Neural cell (in vitro differentiated cells): ENCODE measurements around the gene IGSF21. TPM values are rescaled to one million over a fixed set of nuclear protein-coding genes. Genes with fewer than 3 reads are reported as not detected.

ENCODE experiments used
- H2AFZ ChIP-seq: fragments of 200-600, 300-800 bp; sonication (generic), shearing (Covaris generic); 2 replicates; pipeline ENCODE4 v1.6.0; 2014; ENCODE audit warnings: low read depth, mild to moderate bottlenecking, antibody characterized with exemption, low read length, moderate library complexity
- H3F3A ChIP-seq: fragments of 200-600 bp; shearing (Covaris generic); 2 replicates; pipeline ENCODE4 v1.6.1; 2016; ENCODE audit warnings: mild to moderate bottlenecking, moderate library complexity, mixed read lengths, antibody characterized with exemption, low read length; ENCODE audit not compliant: insufficient read depth, poor library complexity, severe bottlenecking
- H3K27ac ChIP-seq: fragments of 200-600, 300-800 bp; sonication (generic), shearing (Covaris generic); 2 replicates; pipeline ENCODE4 v1.5.1; 2014; ENCODE audit warnings: mild to moderate bottlenecking, low read length, moderate library complexity
- H3K27me3 ChIP-seq: fragments of 300-800, 200-600 bp; sonication (generic), shearing (Covaris generic); 2 replicates; pipeline ENCODE4 v1.6.0; 2014; ENCODE audit warnings: mild to moderate bottlenecking, low read depth, low read length, moderate library complexity; ENCODE audit not compliant: insufficient read depth
- H3K36me3 ChIP-seq: fragments of 300-800, 200-600 bp; sonication (generic), shearing (Covaris generic); 2 replicates; pipeline ENCODE4 v1.5.1; 2014; ENCODE audit warnings: mild to moderate bottlenecking, antibody characterized with exemption, low read length, moderate library complexity; ENCODE audit not compliant: insufficient read depth
- H3K4me2 ChIP-seq: fragments of 300-800, 200-600 bp; sonication (generic), shearing (Covaris generic); 2 replicates; pipeline ENCODE4 v1.6.0; 2014; ENCODE audit warnings: mild to moderate bottlenecking, low read length
- H3K4me3 ChIP-seq: fragments of 300-800, 200-600 bp; sonication (generic), shearing (Covaris generic); 2 replicates; pipeline ENCODE4 v1.5.1; 2014; ENCODE audit warnings: mild to moderate bottlenecking, low read length, moderate library complexity
- H3K79me2 ChIP-seq: fragments of 200-600 bp; shearing (Covaris generic); replicated peaks from 2 replicates; pipeline ENCODE4 v1.6.0; 2014; ENCODE audit warnings: mild to moderate bottlenecking, low read length, moderate library complexity; ENCODE audit not compliant: insufficient read depth
- H3K9ac ChIP-seq: fragments of 300-800, 200-600 bp; sonication (generic), shearing (Covaris generic); 2 replicates; pipeline ENCODE4 v1.6.1; 2016; ENCODE audit warnings: mild to moderate bottlenecking, low read length, mixed read lengths
- H3K9me2 ChIP-seq: fragments of 200-600 bp; shearing (Covaris generic); 2 replicates; pipeline ENCODE4 v1.6.1; 2016; ENCODE audit warnings: mild to moderate bottlenecking, low read length, mixed read lengths; ENCODE audit not compliant: insufficient read depth
- H3K9me3 ChIP-seq: fragments of 200-600, 300-800 bp; sonication (generic), shearing (Covaris generic); 2 replicates; pipeline ENCODE4 v1.6.1; 2016; ENCODE audit warnings: mild to moderate bottlenecking, mixed run types, low read length, moderate library complexity, mixed read lengths
- H4K20me1 ChIP-seq: fragments of 200-600 bp; shearing (Covaris generic); 2 replicates; pipeline ENCODE4 v1.6.1; 2016; ENCODE audit warnings: mild to moderate bottlenecking, mixed run types; ENCODE audit not compliant: insufficient read depth
- CTCF ChIP-seq: fragments of 450-650 bp; IDR thresholded peaks from 2 replicates; pipeline ENCODE4 v1.5.1; 2014; ENCODE audit warnings: antibody characterized with exemption, mild to moderate bottlenecking, moderate library complexity; ENCODE audit not compliant: poor library complexity, severe bottlenecking
- EP300 ChIP-seq: fragments of 450-650 bp; conservative IDR thresholded peaks from 2 replicates; pipeline ENCODE4 v1.6.1; 2014; ENCODE audit warnings: antibody characterized with exemption, mild to moderate bottlenecking, moderate library complexity; ENCODE audit not compliant: poor library complexity, severe bottlenecking
- EZH2 ChIP-seq: fragments of 200-600, 300-800 bp; shearing (Covaris generic), sonication (generic); IDR thresholded peaks from 2 replicates; pipeline ENCODE4 v1.6.1; 2014; ENCODE audit warnings: antibody characterized with exemption, low read length, borderline replicate concordance, mild to moderate bottlenecking; ENCODE audit not compliant: insufficient read depth, poor library complexity, severe bottlenecking
- MXI1 ChIP-seq: fragments of 450-650 bp; conservative IDR thresholded peaks from 2 replicates; pipeline ENCODE4 v1.6.1; 2014; ENCODE audit warnings: antibody characterized with exemption, mild to moderate bottlenecking; ENCODE audit not compliant: poor library complexity, severe bottlenecking
- POLR2AphosphoS5 ChIP-seq: IDR thresholded peaks from 2 replicates; pipeline ENCODE4 v1.6.1; 2012
- RAD21 ChIP-seq: fragments of 450-650 bp; conservative IDR thresholded peaks from 2 replicates; pipeline ENCODE4 v1.6.1; 2014; ENCODE audit warnings: antibody characterized with exemption, mild to moderate bottlenecking, moderate library complexity
- REST ChIP-seq: IDR thresholded peaks from 2 replicates; pipeline ENCODE4 v1.6.1; 2012; ENCODE audit warnings: borderline replicate concordance
- SMC3 ChIP-seq: fragments of 450-650 bp; conservative IDR thresholded peaks from 2 replicates; pipeline ENCODE4 v1.6.1; 2014; ENCODE audit warnings: antibody characterized with exemption, mild to moderate bottlenecking, moderate library complexity; ENCODE audit not compliant: poor library complexity
- TAF1 ChIP-seq: IDR thresholded peaks from 2 replicates; pipeline ENCODE4 v1.6.1; 2012; ENCODE audit warnings: low read depth
- polyA plus RNA-seq: library from polyadenylated mRNA; depleted of rRNA; stranded (reverse); fragments of >200 nt; gene quantifications from 2 replicates; pipeline ENCODE4 v1.2.3, GENCODE V29; 2014

Gene IGSF21
- polyA plus RNA-seq, 1 donor from 2014 or later = 2.4 TPM

GRCh38 chr1:18329469-18330253, 222.1 kb downstream of the IGSF21 start:
- H2AFZ ChIP-seq = no peak overlapping the region
- no peak overlapping the region for H3K4me3 ChIP-seq
- no peak overlapping the region for H3K9ac ChIP-seq
- no peaks in the 10 kb centered on the region for H4K20me1 ChIP-seq
- no peak overlapping the region for H3K27ac ChIP-seq
- no peaks in the 10 kb centered on the region for H3K36me3 ChIP-seq
- no peaks in the 10 kb centered on the region for H3K79me2 ChIP-seq
- H3K9me2 ChIP-seq = no peaks in the 10 kb centered on the region
- no peaks in the 10 kb centered on the region for H3F3A ChIP-seq
- no peak overlapping the region for H3K4me2 ChIP-seq
- no peaks in the 10 kb centered on the region for H3K27me3 ChIP-seq
- TF ChIP-seq EP300 (no peak), REST (no peak), TAF1 (no peak), EZH2 (no peak), CTCF (no peak), POLR2AphosphoS5 (no peak), MXI1 (no peak), RAD21 (no peak), SMC3 (no peak)
- no peaks in the 10 kb centered on the region for H3K9me3 ChIP-seq

GRCh38 chr1:18332576-18332975, 225.0 kb downstream of the IGSF21 start:
- Histone ChIP-seq H3K27ac (peak overlapping the region; percentile 52), H3K4me2 (peak overlapping the region; percentile 18), H3K9me3 (no peaks in the 10 kb centered on the region), H3K27me3 (no peaks in the 10 kb centered on the region), H3F3A (no peaks in the 10 kb centered on the region), H3K9me2 (no peaks in the 10 kb centered on the region), H3K36me3 (no peaks in the 10 kb centered on the region), H3K4me3 (peak overlapping the region; percentile 39), H4K20me1 (no peaks in the 10 kb centered on the region), H3K9ac (peak overlapping the region; percentile 19), H3K79me2 (no peaks in the 10 kb centered on the region), H2AFZ (no peak overlapping the region)
- TF ChIP-seq CTCF (no peak), EZH2 (no peak), REST (no peak), MXI1 (no peak), EP300 (no peak), TAF1 (no peak), RAD21 (no peak), SMC3 (no peak), POLR2AphosphoS5 (no peak)
